Measurements from ENCODE around the gene FCAR.
"Not testable (repeated sequence)": the region's sequence is repeated elsewhere in the genome, so short reads cannot be mapped to it uniquely, and the experiment has no call there.

Gene FCAR

GRCh38 chr19:54851353-54851752 is 22.7 kb upstream of the FCAR start:
- Histone ChIP-seq H3K27me3 (ENCODE audit: insufficient read depth, poor library complexity, severe bottlenecking) (no peaks in the 10 kb centered on the region), H3K4me3 (replicated peaks; ENCODE audit: insufficient read depth, low read length) (no peak overlapping the region), H3K27ac (replicated peaks) (peak overlapping the region; percentile 74)
- peak; percentile 25 to 79 for DNase-seq (ENCODE audit: low read depth in 1 of 2, low spot score in 1 of 2)
- TF ChIP-seq SPI1 (IDR thresholded peaks at IDR 0.05; ENCODE audit: borderline replicate concordance, low read depth) = peak; percentile 87
- peak; percentile 61 for TF ChIP-seq POLR2AphosphoS5 (IDR thresholded peaks at IDR 0.05; ENCODE audit: low read depth)
- TF ChIP-seq CTCF (IDR thresholded peaks at IDR 0.05; ENCODE audit: insufficient read depth, low read length) = no peak
- no peak for TF ChIP-seq REST (IDR thresholded peaks at IDR 0.05; ENCODE audit: insufficient replicate concordance, low read depth)
- no peak for TF ChIP-seq GABPA (IDR thresholded peaks at IDR 0.05; ENCODE audit: low read depth)

GRCh38 chr19:54855241-54855640 is 18.8 kb upstream of the FCAR start:
- peak; percentile 23; the same call in 1 of the 2 replicates for TF ChIP-seq SPI1 (IDR thresholded peaks at IDR 0.05; ENCODE audit: borderline replicate concordance, low read depth)
- H3K27ac ChIP-seq (replicated peaks); H3K4me3 ChIP-seq (replicated peaks; ENCODE audit: insufficient read depth, low read length); H3K27me3 ChIP-seq (ENCODE audit: insufficient read depth, poor library complexity, severe bottlenecking): not testable (repeated sequence)
- peak in 1 of 2 experiments; percentile 32 for DNase-seq (ENCODE audit: low read depth in 1 of 2, low spot score in 1 of 2)

GRCh38 chr19:54858476-54858875 is 15.6 kb upstream of the FCAR start:
- DNase-seq (ENCODE audit: low read depth in 1 of 2, low spot score in 1 of 2); H3K27me3 ChIP-seq (ENCODE audit: insufficient read depth, poor library complexity, severe bottlenecking); H3K27ac ChIP-seq (replicated peaks); H3K4me3 ChIP-seq (replicated peaks; ENCODE audit: insufficient read depth, low read length): not testable (repeated sequence)

- H3K27me3 ChIP-seq (ENCODE audit: insufficient read depth, poor library complexity, severe bottlenecking); H3K4me3 ChIP-seq (replicated peaks; ENCODE audit: insufficient read depth, low read length): not testable (repeated sequence)
- peak; percentile 33 to 74 for DNase-seq (ENCODE audit: low read depth in 1 of 2, low spot score in 1 of 2)
- peak; percentile 35; the same call in 1 of the 2 replicates for TF ChIP-seq POLR2AphosphoS5 (IDR thresholded peaks at IDR 0.05; ENCODE audit: low read depth)
- peak overlapping the region; percentile 54 for H3K27ac ChIP-seq (replicated peaks)
Measured at GRCh38 chr19:54859421-54859820, 14.6 kb upstream of the FCAR start.

- not testable (repeated sequence) for H3K27me3 ChIP-seq (ENCODE audit: insufficient read depth, poor library complexity, severe bottlenecking); H3K4me3 ChIP-seq (replicated peaks; ENCODE audit: insufficient read depth, low read length); DNase-seq (ENCODE audit: low read depth in 1 of 2, low spot score in 1 of 2); H3K27ac ChIP-seq (replicated peaks)
Measured at GRCh38 chr19:54863459-54863858, 10.6 kb upstream of the FCAR start.

GRCh38 chr19:54871696-54872095 is 2.3 kb upstream of the FCAR start:
- Histone ChIP-seq H3K27me3 (ENCODE audit: insufficient read depth, poor library complexity, severe bottlenecking) (no peaks in the 10 kb centered on the region), H3K4me3 (replicated peaks; ENCODE audit: insufficient read depth, low read length) (no peak overlapping the region)
- DNase-seq (ENCODE audit: low read depth in 1 of 2, low spot score in 1 of 2) = peak in 1 of 2 experiments; percentile 32

More at GRCh38 chr19:54871696-54872095, 2.3 kb upstream of the FCAR start:
- no peak overlapping the region for H3K27ac ChIP-seq (replicated peaks)
- TF ChIP-seq REST (IDR thresholded peaks at IDR 0.05; ENCODE audit: insufficient replicate concordance, low read depth) (no peak), CTCF (IDR thresholded peaks at IDR 0.05; ENCODE audit: insufficient read depth, low read length) (no peak), GABPA (IDR thresholded peaks at IDR 0.05; ENCODE audit: low read depth) (no peak), SPI1 (IDR thresholded peaks at IDR 0.05; ENCODE audit: borderline replicate concordance, low read depth) (no peak), POLR2AphosphoS5 (IDR thresholded peaks at IDR 0.05; ENCODE audit: low read depth) (no peak)

Measured in HL-60 (cell line).